ENCODE data around the gene CORO1A. TPM values are rescaled to one million over a fixed set of nuclear protein-coding genes. Genes with fewer than 3 reads are reported as not detected.
"Not testable (repeated sequence)": the region's sequence is repeated elsewhere in the genome, so short reads cannot be mapped to it uniquely, and the experiment has no call there.

The CORO1A gene
- total RNA-seq, 2 donors from 2014 or later = 78.1 to 87.8 TPM

- Histone ChIP-seq H3K4me3 (no peak overlapping the region), H3K36me3 (no peaks in the 10 kb centered on the region), H3K4me1 (ENCODE audit: control insufficient read depth in 1 of 2, low read depth in 2 of 2) (no peaks in the 10 kb centered on the region), H3K27ac (no peak overlapping the region), H3K27me3 (replicated peaks; ENCODE audit: insufficient read depth) (no peaks in the 10 kb centered on the region), H3K9me3 (no peaks in the 10 kb centered on the region)
- TF ChIP-seq CTCF (IDR thresholded peaks at IDR 0.05) = no peak
- DNase-seq (ENCODE audit: low spot score) (no peak), ATAC-seq (ENCODE audit: insufficient number of reproducible peaks, low FRiP score, low read depth) (no peak)
These were observed 10.3 kb upstream of the CORO1A start for GRCh38 chr16:30173054-30173453.

- not testable (repeated sequence) for DNase-seq (ENCODE audit: low spot score); H3K4me1 ChIP-seq (ENCODE audit: control insufficient read depth in 1 of 2, low read depth in 2 of 2); ATAC-seq (ENCODE audit: insufficient number of reproducible peaks, low FRiP score, low read depth); H3K9me3 ChIP-seq; H3K27me3 ChIP-seq (replicated peaks; ENCODE audit: insufficient read depth); H3K27ac ChIP-seq; H3K4me3 ChIP-seq; H3K36me3 ChIP-seq
These were observed 6.5 kb upstream of the CORO1A start for GRCh38 chr16:30176876-30177275.

- DNase-seq (ENCODE audit: low spot score) (no peak), ATAC-seq (ENCODE audit: insufficient number of reproducible peaks, low FRiP score, low read depth) (no peak)
- Histone ChIP-seq H3K4me3 (no peak overlapping the region), H3K27ac (no peak overlapping the region), H3K4me1 (ENCODE audit: control insufficient read depth in 1 of 2, low read depth in 2 of 2) (peaks cover 5 to 7% of the 10 kb centered on the region in 2 donors), H3K9me3 (no peaks in the 10 kb centered on the region), H3K27me3 (replicated peaks; ENCODE audit: insufficient read depth) (no peaks in the 10 kb centered on the region), H3K36me3 (no peaks in the 10 kb centered on the region)
- TF ChIP-seq CTCF (IDR thresholded peaks at IDR 0.05) = no peak
These were observed 4.2 kb upstream of the CORO1A start for GRCh38 chr16:30179195-30179594.

- H3K27ac ChIP-seq = no peak overlapping the region
- no peak for TF ChIP-seq CTCF (IDR thresholded peaks at IDR 0.05)
- ATAC-seq (ENCODE audit: insufficient number of reproducible peaks, low FRiP score, low read depth) (no peak), DNase-seq (ENCODE audit: low spot score) (no peak)
- no peaks in the 10 kb centered on the region for H3K9me3 ChIP-seq
- H3K27me3 ChIP-seq (replicated peaks; ENCODE audit: insufficient read depth) = no peaks in the 10 kb centered on the region
- H3K4me3 ChIP-seq = no peak overlapping the region
- no peaks in the 10 kb centered on the region for H3K36me3 ChIP-seq
- H3K4me1 ChIP-seq (ENCODE audit: control insufficient read depth in 1 of 2, low read depth in 2 of 2) = peaks cover 6 to 10% of the 10 kb centered on the region in 2 donors
These were observed 3.5 kb upstream of the CORO1A start for GRCh38 chr16:30179931-30180330.

- Histone ChIP-seq H3K27ac (no peak overlapping the region), H3K9me3 (no peaks in the 10 kb centered on the region), H3K4me1 (ENCODE audit: control insufficient read depth in 1 of 2, low read depth in 2 of 2) (peaks cover 6 to 10% of the 10 kb centered on the region in 2 donors), H3K4me3 (no peak overlapping the region), H3K27me3 (replicated peaks; ENCODE audit: insufficient read depth) (no peaks in the 10 kb centered on the region), H3K36me3 (no peaks in the 10 kb centered on the region)
- DNase-seq (ENCODE audit: low spot score) (no peak), ATAC-seq (ENCODE audit: insufficient number of reproducible peaks, low FRiP score, low read depth) (no peak)
- TF ChIP-seq CTCF (IDR thresholded peaks at IDR 0.05) = no peak
These were observed 2.7 kb upstream of the CORO1A start for GRCh38 chr16:30180741-30181140.

Measured in thoracic aorta (tissue), 2 donors.